Prostate gland (tissue), 2 donors: Measurements from ENCODE around the gene SPATA2L.

Experiments
- CTCF ChIP-seq, 4 experiments: fragments of 200-600 bp in 2 of 4; fragments of 450-650 bp in 2 of 4; sonication (generic) in 2 of 4; IDR thresholded peaks; 1 replicate in 3 of 4; 2 replicates in 1 of 4; pipeline ENCODE4 v1.5.1; 2016 to 2019; ENCODE audit warnings: antibody characterized with exemption in 4 of 4, mild to moderate bottlenecking in 2 of 4, moderate library complexity in 2 of 4
- POLR2A ChIP-seq: fragments of 450-650 bp; IDR thresholded peaks from one replicate; pipeline ENCODE4 v1.6.1; 2016; ENCODE audit warnings: antibody characterized with exemption, mild to moderate bottlenecking
- POLR2AphosphoS5 ChIP-seq: sonication (generic); formaldehyde crosslinking; IDR thresholded peaks from one replicate; pipeline ENCODE4 v1.6.1; 2017; ENCODE audit warnings: antibody characterized with exemption

- TF ChIP-seq CTCF (IDR thresholded peaks at IDR 0.05), result no peak
- no peak for TF ChIP-seq POLR2A
- no peak for TF ChIP-seq POLR2AphosphoS5
Measured at GRCh38 chr16:89704281-89704680, 2.8 kb upstream of the SPATA2L start.
